Thyroid gland (tissue), 4 donors: Measurements from ENCODE around the gene PINLYP. TPM values are rescaled to one million over a fixed set of nuclear protein-coding genes. Genes with fewer than 3 reads are reported as not detected.

Experiments
- DNase-seq, 2 donors: peaks; one replicate each; pipeline ENCODE4 v3.0.0-alpha.2; 2019
- H3K27ac ChIP-seq, 3 donors: fragments of 200-600 bp; sonication (generic); 1 replicate in 2 of 3; 2 replicates in 1 of 3; pipeline ENCODE4 v1.5.1; 2016 to 2019; ENCODE audit warnings: mild to moderate bottlenecking in 1 of 3, moderate library complexity in 1 of 3
- H3K27me3 ChIP-seq: fragments of 200-600 bp; sonication (generic); one replicate; pipeline ENCODE4 v1.5.1; 2019
- H3K36me3 ChIP-seq, 2 donors: fragments of 200-600 bp; sonication (generic); one replicate each; pipeline ENCODE4 v1.5.1; 2016 to 2019
- H3K4me1 ChIP-seq, 2 donors: fragments of 200-600 bp; sonication (generic); one replicate each; pipeline ENCODE4 v1.5.1; 2017 to 2019
- H3K4me3 ChIP-seq, 3 donors: fragments of 200-600 bp; sonication (generic); replicated peaks in 1 of 3; 1 replicate in 2 of 3; 2 replicates in 1 of 3; pipeline ENCODE4 v1.5.1; 2016; ENCODE audit warnings: mild to moderate bottlenecking in 1 of 3
- H3K9me3 ChIP-seq: fragments of 200-600 bp; sonication (generic); one replicate; pipeline ENCODE4 v1.5.1; 2017
- POLR2A ChIP-seq, 2 donors: fragments of 450-650 bp; IDR thresholded peaks; one replicate each; pipeline ENCODE4 v1.6.1; 2017; ENCODE audit warnings: antibody characterized with exemption in 2 of 2, mild to moderate bottlenecking in 2 of 2, moderate library complexity in 1 of 2
- WGBS, 2 donors: methylation state at CpG; one replicate each; pipeline ENCODE4 v1.1.5; 2017; 5-methylcytosine and 5-hydroxymethylcytosine counted together
- intact Hi-C: fragments of 100-400 bp; cut with DNase I; formaldehyde crosslinking; loops from one replicate; pipeline ENCODE4 v1.15.1; 2023
- total RNA-seq, 4 donors: library from RNA; depleted of rRNA; stranded (reverse); fragments of >200 nt; gene quantifications; one replicate each; pipeline ENCODE4 v1.2.3, GENCODE V29; 2016
- TF ChIP-seq, protein P1 (sequence below), 6 experiments: fragments of 200-600 bp in 3 of 6; fragments of 450-650 bp in 3 of 6; sonication (generic) in 3 of 6; IDR thresholded peaks; one replicate each; pipeline ENCODE4 v1.5.1; 2016 to 2019; ENCODE audit warnings: antibody characterized with exemption in 6 of 6, mild to moderate bottlenecking in 2 of 6, inconsistent platforms in 1 of 6, moderate library complexity in 1 of 6

PINLYP gene
- total RNA-seq, 4 donors from 2014 or later, result 11.8 to 19.3 (median 13.2) TPM

GRCh38 chr19:43562698-43563241 is 12.8 kb upstream of the PINLYP start:
- Histone ChIP-seq H3K36me3 (peaks cover 0 to 17% of the 10 kb centered on the region in 2 donors), H3K4me1 (no peaks in the 10 kb centered on the region), H3K27ac (peak overlapping the region in 2 of 3 donors; percentile 12 to 28), H3K4me3 (no peak overlapping the region), H3K9me3 (no peaks in the 10 kb centered on the region), H3K27me3 (no peaks in the 10 kb centered on the region)
- DNase-seq, result peak; percentile 39 to 46
- no peak for TF ChIP-seq POLR2A (IDR thresholded peaks at IDR 0.05)
- TF ChIP-seq, protein P1, sequence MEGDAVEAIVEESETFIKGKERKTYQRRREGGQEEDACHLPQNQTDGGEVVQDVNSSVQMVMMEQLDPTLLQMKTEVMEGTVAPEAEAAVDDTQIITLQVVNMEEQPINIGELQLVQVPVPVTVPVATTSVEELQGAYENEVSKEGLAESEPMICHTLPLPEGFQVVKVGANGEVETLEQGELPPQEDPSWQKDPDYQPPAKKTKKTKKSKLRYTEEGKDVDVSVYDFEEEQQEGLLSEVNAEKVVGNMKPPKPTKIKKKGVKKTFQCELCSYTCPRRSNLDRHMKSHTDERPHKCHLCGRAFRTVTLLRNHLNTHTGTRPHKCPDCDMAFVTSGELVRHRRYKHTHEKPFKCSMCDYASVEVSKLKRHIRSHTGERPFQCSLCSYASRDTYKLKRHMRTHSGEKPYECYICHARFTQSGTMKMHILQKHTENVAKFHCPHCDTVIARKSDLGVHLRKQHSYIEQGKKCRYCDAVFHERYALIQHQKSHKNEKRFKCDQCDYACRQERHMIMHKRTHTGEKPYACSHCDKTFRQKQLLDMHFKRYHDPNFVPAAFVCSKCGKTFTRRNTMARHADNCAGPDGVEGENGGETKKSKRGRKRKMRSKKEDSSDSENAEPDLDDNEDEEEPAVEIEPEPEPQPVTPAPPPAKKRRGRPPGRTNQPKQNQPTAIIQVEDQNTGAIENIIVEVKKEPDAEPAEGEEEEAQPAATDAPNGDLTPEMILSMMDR (IDR thresholded peaks at IDR 0.05), result no peak
- intact Hi-C loops, result no loop called here
- 74 to 81% methylated on average over 13 to 14 of the region's 14 CpGs for WGBS, 2 donors

- intact Hi-C loops, result no loop called here
- WGBS, 2 donors, result 91% methylated on average over 10 of the region's 10 CpGs
- no peak for DNase-seq
- no peaks in the 10 kb centered on the region for H3K4me1 ChIP-seq
- H3K4me3 ChIP-seq, result no peak overlapping the region
- TF ChIP-seq POLR2A (IDR thresholded peaks at IDR 0.05), result no peak
- TF ChIP-seq, protein P1 (IDR thresholded peaks at IDR 0.05), result no peak
- H3K36me3 ChIP-seq, result peaks cover 0 to 13% of the 10 kb centered on the region in 2 donors
- H3K9me3 ChIP-seq, result no peaks in the 10 kb centered on the region
- no peaks in the 10 kb centered on the region for H3K27me3 ChIP-seq
- no peak overlapping the region for H3K27ac ChIP-seq
Observed at GRCh38 chr19:43563816-43564457, 11.7 kb upstream of the PINLYP start.

- intact Hi-C loops, result no loop called here
- TF ChIP-seq, protein P1 (IDR thresholded peaks at IDR 0.05), result no peak
- no peak for TF ChIP-seq POLR2A (IDR thresholded peaks at IDR 0.05)
- DNase-seq, result no peak
- Histone ChIP-seq H3K27me3 (no peaks in the 10 kb centered on the region), H3K27ac (no peak overlapping the region), H3K4me3 (no peak overlapping the region), H3K4me1 (no peaks in the 10 kb centered on the region), H3K9me3 (no peaks in the 10 kb centered on the region), H3K36me3 (peaks cover 0 to 9% of the 10 kb centered on the region in 2 donors)
- WGBS, 2 donors, result 76 to 77% methylated on average over 9 of the region's 9 CpGs
Observed at GRCh38 chr19:43564800-43565199, 10.8 kb upstream of the PINLYP start.

GRCh38 chr19:43569657-43570056 is 5.9 kb upstream of the PINLYP start:
- intact Hi-C loops, result loop anchor here (5.0 kb wide), 1 partner anchor 32 kb away; no protein-coding TSS in a partner anchor
- peaks cover 11 to 12% of the 10 kb centered on the region in 2 donors for H3K4me1 ChIP-seq
- TF ChIP-seq, protein P1 (IDR thresholded peaks at IDR 0.05), result no peak
- TF ChIP-seq POLR2A (IDR thresholded peaks at IDR 0.05), result no peak
- no peaks in the 10 kb centered on the region for H3K9me3 ChIP-seq
- WGBS, 2 donors, result 92 to 95% methylated on average over 5 of the region's 5 CpGs
- no peaks in the 10 kb centered on the region for H3K27me3 ChIP-seq
- H3K27ac ChIP-seq, result no peak overlapping the region
- H3K4me3 ChIP-seq, result no peak overlapping the region
- no peaks in the 10 kb centered on the region for H3K36me3 ChIP-seq
- DNase-seq, result no peak

- no peak overlapping the region for H3K4me3 ChIP-seq
- H3K36me3 ChIP-seq, result no peaks in the 10 kb centered on the region
- intact Hi-C loops, result loop anchor here (5.0 kb wide), 1 partner anchor 33 kb away; no protein-coding TSS in a partner anchor
- 95 to 97% methylated on average over 5 of the region's 5 CpGs for WGBS, 2 donors
- peaks cover 13 to 15% of the 10 kb centered on the region in 2 donors for H3K4me1 ChIP-seq
- DNase-seq, result no peak
- no peak overlapping the region for H3K27ac ChIP-seq
- no peaks in the 10 kb centered on the region for H3K9me3 ChIP-seq
- H3K27me3 ChIP-seq, result no peaks in the 10 kb centered on the region
- no peak for TF ChIP-seq POLR2A (IDR thresholded peaks at IDR 0.05)
Observed at GRCh38 chr19:43570174-43570791, 5.3 kb upstream of the PINLYP start.
